ENCODE measurements around the gene EVPL. TPM values are rescaled to one million over a fixed set of nuclear protein-coding genes. Genes with fewer than 3 reads are reported as not detected.
A peak's percentile ranks its signal among the peaks of the same experiment; 100 is the strongest.
"Not testable (repeated sequence)": the region's sequence is repeated elsewhere in the genome, so short reads cannot be mapped to it uniquely, and the experiment has no call there.

Gene EVPL
- total RNA-seq (12.5 TPM), polyA plus RNA-seq (9.0 TPM)

DNA sequence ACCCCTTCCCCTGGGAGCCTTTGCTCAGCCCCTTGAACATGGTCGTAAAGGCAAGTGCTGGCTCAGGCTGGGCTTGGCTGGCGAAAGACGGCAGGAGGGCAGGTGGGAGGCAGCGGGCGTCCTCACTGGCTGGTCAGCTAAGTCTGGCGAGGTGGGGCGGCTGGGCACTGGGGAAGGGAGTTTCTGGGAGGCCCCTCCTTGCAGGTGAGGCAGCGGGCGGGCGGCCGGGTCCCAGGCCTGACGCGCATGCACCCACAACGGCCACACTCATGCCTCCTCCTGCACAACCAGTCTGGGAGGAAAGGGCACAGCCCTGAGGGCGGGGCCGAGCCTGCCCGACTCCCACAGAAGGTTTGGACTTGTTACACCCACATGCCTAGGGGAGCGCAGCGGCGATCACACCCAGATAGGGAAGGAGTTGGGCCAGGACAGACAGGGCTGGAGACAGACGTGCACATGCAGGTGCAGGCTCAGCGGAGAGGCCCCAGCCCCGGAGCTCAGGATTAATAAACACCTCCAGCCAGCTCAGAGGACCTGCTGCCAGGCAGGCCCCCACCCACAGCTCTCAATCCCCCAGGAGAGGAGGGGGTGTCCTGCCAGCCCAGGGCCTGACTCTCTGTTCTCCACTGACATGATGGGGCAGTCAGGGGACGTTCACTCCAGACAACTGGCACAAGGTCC lies at the start of gene EVPL:
TSS of gene EVPL (minus strand) at position 148 of the 681 bp plus-strand sequence. CDS start at position 40, 108 bp downstream.
- WGBS: 84% methylated on average over 24 of the region's 24 CpGs
- Histone ChIP-seq H3K27ac (ENCODE audit: low read depth) (peak within 1 kb of the TSS; percentile 69), H3K4me3 (ENCODE audit: low read depth, low read length) (peak within 1 kb of the TSS; percentile 16), H3K36me3 (ENCODE audit: insufficient read depth) (no peaks in the 10 kb centered on the region), H3K4me1 (ENCODE audit: insufficient read depth) (no peaks in the 10 kb centered on the region)
- DNase-seq (ENCODE audit: extremely low spot score): peak; percentile 59

DNA sequence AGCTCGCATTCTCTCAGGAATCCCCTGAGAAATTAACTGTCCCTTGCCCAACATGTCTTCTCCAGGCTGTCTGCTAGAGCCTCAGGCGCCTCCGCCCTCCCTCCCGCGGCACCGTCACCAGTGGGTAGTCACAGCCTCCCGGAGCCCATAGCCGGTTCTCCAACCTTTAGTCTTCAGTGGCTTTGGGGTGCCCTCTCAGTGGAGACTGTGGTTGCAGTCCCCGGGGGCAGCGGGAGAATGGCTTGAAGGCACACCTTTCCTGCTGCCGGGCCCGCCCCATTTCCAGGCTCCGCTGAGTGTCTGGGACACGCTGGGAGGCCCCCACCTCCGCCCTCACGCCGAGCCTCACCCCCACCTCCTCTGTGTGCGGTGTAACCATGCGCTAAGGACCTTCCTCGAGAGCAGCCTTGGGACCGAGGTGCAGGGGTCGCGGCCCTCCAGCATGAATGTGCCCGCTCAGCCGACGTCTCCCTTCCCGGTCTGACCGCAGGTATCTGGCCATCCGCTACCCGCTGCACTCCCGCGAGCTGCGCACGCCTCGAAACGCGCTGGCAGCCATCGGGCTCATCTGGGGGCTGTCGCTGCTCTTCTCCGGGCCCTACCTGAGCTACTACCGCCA lies 49.1 kb upstream of the EVPL start:
- Histone ChIP-seq H3K27ac (ENCODE audit: low read depth) (no peak overlapping the region), H3K4me3 (ENCODE audit: low read depth, low read length) (no peak overlapping the region), H3K4me1 (ENCODE audit: insufficient read depth) (no peaks in the 10 kb centered on the region), H3K36me3 (ENCODE audit: insufficient read depth) (no peaks in the 10 kb centered on the region)
- 3% methylated on average over 41 of the region's 41 CpGs for WGBS
- DNase-seq (ENCODE audit: extremely low spot score): no peak

DNA sequence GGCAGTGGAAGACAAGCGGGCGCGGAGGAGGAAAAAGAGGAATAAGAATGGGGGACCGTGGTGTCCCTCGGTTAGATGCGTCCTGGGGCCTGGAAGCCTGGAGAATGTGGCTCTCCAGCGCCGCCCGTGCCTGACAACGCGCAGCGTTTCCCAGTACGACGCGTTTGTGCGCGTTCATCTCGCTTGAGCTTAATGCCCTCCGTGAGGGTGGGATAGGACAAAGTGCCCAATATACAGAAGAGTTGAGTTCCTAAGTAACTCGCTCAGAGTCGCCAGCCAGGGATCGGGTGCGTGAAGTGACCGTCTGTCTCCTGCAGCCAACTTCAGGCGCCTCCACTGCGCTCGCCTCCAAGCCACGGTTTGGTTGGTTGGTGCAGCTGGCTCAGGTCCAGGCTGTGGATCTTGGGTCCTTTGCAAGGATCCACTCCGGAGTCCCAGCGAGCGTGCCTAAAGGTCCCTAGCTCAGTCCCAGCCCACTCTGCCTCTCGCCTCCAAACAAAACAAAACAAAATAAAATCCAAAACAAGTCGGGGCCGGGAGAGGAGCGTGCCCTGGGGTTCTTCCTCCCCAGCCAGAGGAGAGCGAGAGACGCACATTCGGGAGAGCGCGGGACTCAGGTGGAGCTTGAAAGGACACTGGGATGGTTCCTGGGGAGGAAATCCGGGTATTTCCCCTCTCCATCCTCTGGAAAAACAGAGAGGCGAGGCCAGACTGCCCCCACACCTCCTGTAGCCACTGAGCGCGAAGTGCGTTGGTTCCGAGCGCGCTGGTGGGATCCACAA lies 48.4 kb upstream of the EVPL start:
- DNase-seq (ENCODE audit: extremely low spot score): no peak
- no peak overlapping the region for H3K27ac ChIP-seq (ENCODE audit: low read depth)
- H3K36me3 ChIP-seq (ENCODE audit: insufficient read depth): no peaks in the 10 kb centered on the region
- no peaks in the 10 kb centered on the region for H3K4me1 ChIP-seq (ENCODE audit: insufficient read depth)
- H3K4me3 ChIP-seq (ENCODE audit: low read depth, low read length): no peak overlapping the region
- WGBS: 3% methylated on average over 48 of the region's 48 CpGs

DNA sequence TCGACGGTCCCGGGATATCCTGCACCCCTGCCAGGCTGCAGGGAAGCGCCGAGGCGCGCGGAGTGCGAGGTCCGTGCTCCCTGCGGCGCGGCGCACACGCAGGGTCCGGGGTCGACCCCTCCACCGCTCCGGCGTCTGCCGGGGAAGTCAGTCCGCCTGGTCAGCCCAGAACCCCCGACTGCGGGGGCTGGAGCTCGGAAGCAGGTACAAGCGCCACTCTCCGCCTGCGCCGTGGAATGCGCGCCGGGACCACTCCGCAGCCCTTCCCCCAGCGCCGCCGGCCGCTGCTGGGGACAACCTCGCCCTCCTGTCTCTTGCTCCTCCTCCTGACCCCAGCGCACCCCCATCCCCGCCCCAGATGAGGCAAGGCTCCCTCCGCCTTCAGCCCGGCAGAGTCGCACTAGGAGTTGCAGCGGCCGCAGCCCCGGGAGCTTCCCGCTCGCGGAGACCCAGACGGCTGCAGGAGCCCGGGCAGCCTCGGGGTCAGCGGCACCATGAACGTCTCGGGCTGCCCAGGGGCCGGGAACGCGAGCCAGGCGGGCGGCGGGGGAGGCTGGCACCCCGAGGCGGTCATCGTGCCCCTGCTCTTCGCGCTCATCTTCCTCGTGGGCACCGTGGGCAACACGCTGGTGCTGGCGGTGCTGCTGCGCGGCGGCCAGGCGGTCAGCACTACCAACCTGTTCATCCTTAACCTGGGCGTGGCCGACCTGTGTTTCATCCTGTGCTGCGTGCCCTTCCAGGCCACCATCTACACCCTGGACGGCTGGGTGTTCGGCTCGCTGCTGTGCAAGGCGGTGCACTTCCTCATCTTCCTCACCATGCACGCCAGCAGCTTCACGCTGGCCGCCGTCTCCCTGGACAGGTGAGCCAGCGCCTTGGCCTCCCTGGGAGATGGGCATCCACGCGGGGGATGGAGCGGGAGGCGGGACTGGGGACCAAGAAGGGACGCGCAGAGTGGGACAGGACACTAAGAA lies 47.6 kb upstream of the EVPL start, which contains the start of gene GALR2:
TSS of gene GALR2 (plus strand) at position 392 of the 974 bp plus-strand sequence. CDS start at position 495, 103 bp downstream.
- H3K4me3 ChIP-seq (ENCODE audit: low read depth, low read length): no peak within 1 kb of the TSS
- no peak within 1 kb of the TSS for H3K27ac ChIP-seq (ENCODE audit: low read depth)
- DNase-seq (ENCODE audit: extremely low spot score): no peak
- no peaks in the 10 kb centered on the region for H3K36me3 ChIP-seq (ENCODE audit: insufficient read depth)
- no peaks in the 10 kb centered on the region for H3K4me1 ChIP-seq (ENCODE audit: insufficient read depth)
- WGBS: 2% methylated on average over 92 of the region's 92 CpGs

DNA sequence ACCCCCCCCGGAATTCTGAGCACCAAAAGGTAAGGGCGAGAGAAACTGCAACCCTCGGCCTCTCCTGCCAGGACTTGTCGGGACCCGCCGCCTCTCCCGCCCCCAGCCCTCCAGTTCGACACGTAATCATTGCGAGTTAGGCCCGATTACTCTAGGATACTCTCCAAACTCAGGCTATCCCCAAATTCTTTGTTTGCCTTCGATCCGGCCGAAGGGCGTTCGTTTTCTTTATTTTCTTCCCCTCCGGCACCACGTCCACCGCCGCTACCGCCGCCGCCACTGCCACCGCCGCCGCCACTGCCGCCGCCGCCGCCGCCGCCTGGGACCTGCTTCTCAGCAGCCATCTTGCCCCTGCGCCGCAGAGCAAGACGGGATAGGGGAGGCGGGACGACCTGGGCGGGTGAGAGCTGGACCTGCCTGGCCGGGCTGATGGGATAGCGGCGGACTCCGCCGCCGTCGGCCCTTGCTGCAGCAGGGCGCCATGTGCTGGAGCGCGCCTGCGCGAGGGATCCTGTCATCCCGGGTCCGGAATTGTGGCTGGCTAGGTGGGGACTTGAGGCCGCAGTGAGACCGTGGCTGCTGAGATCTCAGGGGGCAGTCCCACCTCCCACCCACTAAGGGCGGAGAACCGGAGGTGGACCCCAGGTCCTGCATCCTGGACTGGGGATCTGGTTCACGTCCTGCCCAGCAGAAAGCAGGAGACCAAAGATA lies 45.2 kb upstream of the EVPL start, which contains the start of gene SRP68:
TSS of gene SRP68 (minus strand) at position 370 of the 711 bp plus-strand sequence. CDS start at position 344, 26 bp downstream.
- Histone ChIP-seq H3K4me1 (ENCODE audit: insufficient read depth) (no peaks in the 10 kb centered on the region), H3K4me3 (ENCODE audit: low read depth, low read length) (peak within 1 kb of the TSS; percentile 78), H3K27ac (ENCODE audit: low read depth) (peak within 1 kb of the TSS; percentile 76), H3K36me3 (ENCODE audit: insufficient read depth) (peaks cover 6% of the 10 kb centered on the region)
- WGBS: under 1% methylated on average over 57 of the region's 57 CpGs
- peak; percentile 76 for DNase-seq (ENCODE audit: extremely low spot score)

DNA sequence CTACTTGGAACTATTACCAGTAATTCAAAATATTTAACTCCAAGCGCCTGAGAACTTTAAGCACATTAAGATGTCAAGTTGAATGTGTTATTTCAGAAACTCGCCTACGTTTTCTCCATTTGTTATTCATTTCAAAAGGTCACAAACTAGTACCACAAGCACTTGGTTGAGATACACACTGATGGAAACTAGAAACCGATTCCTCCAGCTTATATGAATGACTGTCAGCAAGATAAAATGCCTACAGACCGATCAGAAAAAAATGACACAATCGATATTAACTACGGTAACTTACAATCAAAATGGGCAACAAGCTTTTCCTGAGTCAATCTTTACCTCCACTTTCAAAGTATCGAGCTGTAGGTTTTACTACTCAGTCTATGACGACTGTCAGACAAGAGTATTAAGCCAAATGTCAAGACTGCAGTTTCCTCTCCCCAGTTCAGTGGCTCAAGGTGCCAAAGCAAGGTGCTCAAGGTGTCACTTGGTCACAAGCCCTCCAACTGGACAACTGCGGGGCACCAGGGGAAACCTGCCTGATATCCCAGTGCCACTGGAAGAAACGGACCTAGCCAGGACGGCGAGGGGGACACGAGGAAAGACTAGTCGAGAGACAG lies 44.5 kb upstream of the EVPL start:
- DNase-seq (ENCODE audit: extremely low spot score): no peak
- Histone ChIP-seq H3K36me3 (ENCODE audit: insufficient read depth) (peaks cover 6% of the 10 kb centered on the region), H3K27ac (ENCODE audit: low read depth) (peak overlapping the region; percentile 76), H3K4me1 (ENCODE audit: insufficient read depth) (no peaks in the 10 kb centered on the region), H3K4me3 (ENCODE audit: low read depth, low read length) (peak overlapping the region; percentile 78)
- WGBS: 14% methylated on average over 15 of the region's 15 CpGs

DNA sequence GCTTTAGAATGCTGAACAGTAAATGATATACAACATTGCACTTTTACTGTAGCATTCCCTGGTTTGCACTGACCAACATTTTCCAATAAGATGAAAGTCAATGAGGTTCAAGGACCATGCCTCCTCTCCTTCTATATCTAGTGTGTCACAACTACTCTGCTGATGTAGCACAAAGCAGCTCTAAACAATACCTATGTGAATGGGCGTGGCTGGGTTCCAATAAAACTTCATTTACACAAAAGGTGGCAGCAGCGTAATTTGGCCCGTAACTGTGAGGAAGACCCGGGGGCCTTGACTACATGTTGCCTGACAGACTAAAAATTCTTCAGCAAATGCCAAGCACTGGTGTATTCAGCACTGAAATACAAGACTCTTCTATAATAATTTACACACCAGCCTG lies 38.7 kb upstream of the EVPL start:
- Histone ChIP-seq H3K36me3 (ENCODE audit: insufficient read depth) (peaks cover 18% of the 10 kb centered on the region), H3K4me3 (ENCODE audit: low read depth, low read length) (no peak overlapping the region), H3K27ac (ENCODE audit: low read depth) (no peak overlapping the region), H3K4me1 (ENCODE audit: insufficient read depth) (no peaks in the 10 kb centered on the region)
- 85% methylated on average over 4 of the region's 4 CpGs for WGBS
- DNase-seq (ENCODE audit: extremely low spot score): no peak

DNA sequence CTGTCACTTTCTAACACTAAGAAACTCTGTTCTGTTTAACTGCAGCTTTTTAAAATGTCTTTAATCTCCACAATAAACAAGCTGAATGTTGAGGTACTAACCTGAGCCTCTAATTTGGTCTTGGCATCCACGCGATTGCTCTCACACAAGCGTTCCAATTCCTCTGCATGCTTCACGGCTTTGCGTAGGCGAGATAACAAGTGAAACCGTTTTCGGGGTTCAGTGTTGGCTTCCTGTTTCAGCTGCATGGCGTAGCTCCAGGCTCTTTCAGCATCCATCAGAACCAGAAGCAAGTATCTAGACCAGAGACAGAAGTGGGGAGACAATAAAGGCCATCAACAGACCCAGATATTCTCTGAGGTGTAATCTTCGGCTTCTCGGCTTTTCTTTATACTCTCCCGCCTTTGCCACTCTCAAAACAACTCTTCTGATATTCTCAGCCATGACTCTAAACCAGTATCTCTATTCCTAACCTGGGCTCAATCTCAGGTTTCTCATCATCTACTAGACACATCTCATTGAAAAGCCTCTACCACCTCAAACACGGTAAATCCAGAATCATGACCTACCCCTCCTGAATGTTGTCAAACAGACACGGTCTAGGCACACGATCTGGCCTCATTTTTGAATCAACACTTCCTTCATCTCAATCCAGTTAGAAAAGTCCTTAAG lies 36.9 kb upstream of the EVPL start:
- Histone ChIP-seq H3K4me1 (ENCODE audit: insufficient read depth) (no peaks in the 10 kb centered on the region), H3K4me3 (ENCODE audit: low read depth, low read length) (no peak overlapping the region), H3K27ac (ENCODE audit: low read depth) (no peak overlapping the region), H3K36me3 (ENCODE audit: insufficient read depth) (peaks cover 23% of the 10 kb centered on the region)
- 91% methylated on average over 15 of the region's 15 CpGs for WGBS
- DNase-seq (ENCODE audit: extremely low spot score): no peak

DNA sequence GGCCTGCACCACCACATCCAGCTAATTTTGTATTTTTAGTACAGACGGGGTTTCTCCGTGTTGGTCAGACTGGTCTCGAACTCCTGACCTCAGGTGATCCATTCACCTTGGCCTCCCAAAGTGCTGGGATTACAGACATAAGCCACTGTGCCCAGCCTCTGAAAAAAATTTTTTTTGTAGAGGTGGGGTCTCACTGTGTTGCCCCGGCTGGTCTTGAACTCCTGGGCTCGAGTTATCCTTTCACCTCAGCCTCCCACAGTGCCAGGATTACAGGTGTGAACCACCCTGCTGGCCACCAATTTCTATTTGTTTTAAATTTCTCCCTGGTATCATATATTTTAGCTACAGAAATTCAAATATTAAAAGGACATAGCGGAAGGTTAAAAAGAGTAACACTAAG lies 31.2 kb upstream of the EVPL start:
- WGBS: 91% methylated on average over 6 of the region's 6 CpGs
- not testable (repeated sequence) for DNase-seq (ENCODE audit: extremely low spot score)
- H3K36me3 ChIP-seq (ENCODE audit: insufficient read depth): peaks cover 14% of the 10 kb centered on the region

DNA sequence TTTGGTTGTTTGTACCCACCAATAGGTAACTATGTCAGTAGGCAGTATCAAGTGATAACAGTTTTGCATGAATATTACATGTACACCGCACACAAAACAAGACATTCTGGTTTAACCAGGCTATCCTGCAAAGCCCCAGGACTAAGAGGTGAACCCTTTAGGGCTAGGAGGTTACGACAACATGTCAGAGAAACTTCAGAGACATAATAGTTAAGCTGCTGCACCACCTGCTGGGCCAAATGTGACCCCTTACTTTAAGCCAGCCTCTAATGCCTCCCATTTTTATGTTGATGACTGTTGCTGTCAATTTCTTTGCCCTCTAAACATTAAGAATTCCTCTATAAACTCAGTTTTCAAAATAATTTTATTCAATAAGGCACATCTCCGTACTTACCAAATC lies 29.8 kb upstream of the EVPL start:
- peaks cover 14% of the 10 kb centered on the region for H3K36me3 ChIP-seq (ENCODE audit: insufficient read depth)
- no peak for DNase-seq (ENCODE audit: extremely low spot score)
- H3K27ac ChIP-seq (ENCODE audit: low read depth): no peak overlapping the region
- 84% methylated on average over 3 of the region's 3 CpGs for WGBS
- no peaks in the 10 kb centered on the region for H3K4me1 ChIP-seq (ENCODE audit: insufficient read depth)
- no peak overlapping the region for H3K4me3 ChIP-seq (ENCODE audit: low read depth, low read length)

More for the DNA sequence above, 31.2 kb upstream of the EVPL start:
- not testable (repeated sequence) for H3K4me1 ChIP-seq (ENCODE audit: insufficient read depth); H3K4me3 ChIP-seq (ENCODE audit: low read depth, low read length); H3K27ac ChIP-seq (ENCODE audit: low read depth)

DNA sequence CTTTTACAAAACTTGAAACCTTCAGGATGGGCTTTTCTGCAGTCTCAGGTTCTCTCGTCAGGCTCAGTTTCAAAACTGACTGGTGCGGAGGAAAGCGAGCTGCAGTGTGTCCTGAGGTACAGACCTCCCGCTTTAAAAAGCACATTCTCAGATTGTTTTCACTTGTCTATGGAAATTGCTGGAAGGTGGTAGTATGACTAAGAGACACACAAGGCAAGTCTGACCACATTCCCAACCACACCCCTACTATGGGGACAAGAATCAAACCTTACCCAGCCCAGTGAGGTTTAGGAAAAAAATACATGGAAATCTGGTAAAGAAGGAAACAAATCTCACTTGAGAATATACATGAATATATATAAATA lies 27.0 kb upstream of the EVPL start:
- peaks cover 7% of the 10 kb centered on the region for H3K36me3 ChIP-seq (ENCODE audit: insufficient read depth)
- no peak for DNase-seq (ENCODE audit: extremely low spot score)
- H3K4me3 ChIP-seq (ENCODE audit: low read depth, low read length): no peak overlapping the region
- H3K4me1 ChIP-seq (ENCODE audit: insufficient read depth): no peaks in the 10 kb centered on the region
- WGBS: 88% methylated on average over 4 of the region's 4 CpGs
- H3K27ac ChIP-seq (ENCODE audit: low read depth): peak overlapping the region; percentile 88
